ENCODE data around the gene STK35.

DNA sequence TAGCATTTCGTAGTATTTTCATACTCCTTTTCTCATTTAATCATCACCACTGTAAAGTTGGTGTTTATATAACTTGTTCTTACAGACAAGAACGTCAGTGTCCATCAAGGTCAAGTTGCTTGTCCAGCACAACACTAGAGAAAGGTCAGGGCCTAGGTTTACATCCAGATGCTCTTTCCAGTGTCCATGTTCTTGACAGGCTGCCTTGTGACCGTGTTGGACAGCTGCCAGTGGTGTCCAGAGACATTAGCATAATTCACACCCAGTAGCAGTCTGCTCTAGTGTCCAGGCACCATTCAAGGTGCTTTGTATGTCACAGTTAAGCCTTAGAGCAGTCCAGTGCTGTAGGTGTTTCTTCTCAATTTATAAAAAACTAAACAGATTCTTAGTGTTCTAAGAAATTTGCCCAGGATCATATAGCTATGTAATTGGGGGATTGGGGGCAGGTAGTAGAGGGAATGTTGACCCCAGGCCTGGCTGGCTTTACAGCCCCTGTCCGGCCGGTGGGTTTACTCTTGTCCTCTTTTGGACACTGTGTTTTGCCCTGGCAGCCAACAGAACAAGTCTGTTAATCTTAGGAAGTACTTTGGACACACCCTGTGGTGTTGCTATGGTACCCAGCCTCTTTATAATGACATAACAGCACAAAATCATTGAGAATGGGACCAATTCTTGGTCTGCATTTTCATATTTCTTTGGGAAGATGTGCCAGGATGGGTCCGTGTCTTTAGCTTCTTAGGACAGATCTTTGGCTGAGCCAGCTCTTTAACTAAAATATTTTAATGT lies 8.0 kb downstream of the STK35 start:
- TF ChIP-seq, protein P1, sequence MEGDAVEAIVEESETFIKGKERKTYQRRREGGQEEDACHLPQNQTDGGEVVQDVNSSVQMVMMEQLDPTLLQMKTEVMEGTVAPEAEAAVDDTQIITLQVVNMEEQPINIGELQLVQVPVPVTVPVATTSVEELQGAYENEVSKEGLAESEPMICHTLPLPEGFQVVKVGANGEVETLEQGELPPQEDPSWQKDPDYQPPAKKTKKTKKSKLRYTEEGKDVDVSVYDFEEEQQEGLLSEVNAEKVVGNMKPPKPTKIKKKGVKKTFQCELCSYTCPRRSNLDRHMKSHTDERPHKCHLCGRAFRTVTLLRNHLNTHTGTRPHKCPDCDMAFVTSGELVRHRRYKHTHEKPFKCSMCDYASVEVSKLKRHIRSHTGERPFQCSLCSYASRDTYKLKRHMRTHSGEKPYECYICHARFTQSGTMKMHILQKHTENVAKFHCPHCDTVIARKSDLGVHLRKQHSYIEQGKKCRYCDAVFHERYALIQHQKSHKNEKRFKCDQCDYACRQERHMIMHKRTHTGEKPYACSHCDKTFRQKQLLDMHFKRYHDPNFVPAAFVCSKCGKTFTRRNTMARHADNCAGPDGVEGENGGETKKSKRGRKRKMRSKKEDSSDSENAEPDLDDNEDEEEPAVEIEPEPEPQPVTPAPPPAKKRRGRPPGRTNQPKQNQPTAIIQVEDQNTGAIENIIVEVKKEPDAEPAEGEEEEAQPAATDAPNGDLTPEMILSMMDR (conservative IDR thresholded peaks at IDR 0.05; ENCODE audit: low read depth, low read length): no peak
- TF ChIP-seq EZH2 (IDR thresholded peaks at IDR 0.05; ENCODE audit: low read length, unreplicated experiment) (no peak), EZH2phosphoT487 (IDR thresholded peaks at IDR 0.05; ENCODE audit: borderline replicate concordance, low read length) (no peak)
